ENCODE data around the gene ADAMTS13.

The ADAMTS13 gene

DNA sequence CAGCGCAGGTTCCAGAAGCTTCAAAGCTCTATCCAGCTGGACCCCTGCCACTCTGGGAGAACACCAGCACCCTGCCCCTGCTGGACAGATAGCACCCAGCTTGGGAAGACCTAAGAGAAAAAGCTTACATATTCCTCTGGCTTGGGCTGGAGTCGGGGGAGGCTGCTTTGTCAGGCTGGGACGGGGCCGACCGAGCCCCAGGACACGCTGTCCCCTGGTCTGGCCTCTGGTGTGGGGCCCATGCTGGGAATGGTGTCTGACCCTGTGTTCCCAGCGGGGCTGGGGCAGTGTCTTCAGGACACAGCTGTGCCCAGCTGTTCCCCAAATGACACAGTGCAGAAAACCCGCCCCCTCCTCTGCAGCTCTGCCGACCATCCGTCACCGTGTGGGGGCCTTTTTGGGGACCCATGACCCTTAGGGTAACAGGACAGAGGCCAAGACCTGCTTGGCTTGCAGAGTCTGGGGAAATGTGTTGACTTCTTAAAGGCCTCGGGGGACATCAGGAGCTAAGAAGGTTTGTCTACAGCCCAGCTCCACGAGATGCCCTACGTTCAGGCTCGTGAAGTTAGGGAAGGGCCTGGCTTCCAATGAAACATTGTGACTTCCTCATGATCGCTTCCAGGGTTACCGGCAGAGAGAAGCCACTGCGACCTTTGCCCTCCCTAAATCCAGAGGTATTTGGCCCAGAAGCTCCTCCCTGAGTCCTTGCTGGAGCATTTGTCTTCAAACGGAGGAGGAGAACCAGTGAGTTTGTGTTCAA, 77.1 kb downstream of the ADAMTS13 start:
- Histone ChIP-seq H3K27me3 (ENCODE audit: low read length) (no peaks in the 10 kb centered on the region), H3K4me2 (ENCODE audit: low read depth, low read length, poor library complexity, severe bottlenecking) (no peak overlapping the region), H3K36me3 (ENCODE audit: low read length) (no peaks in the 10 kb centered on the region), H3K79me2 (ENCODE audit: insufficient read depth, low read length) (no peaks in the 10 kb centered on the region), H2AFZ (ENCODE audit: low read depth, low read length, severe bottlenecking) (no peak overlapping the region), H3K9ac (ENCODE audit: low read length) (no peak overlapping the region), H3K9me2 (replicated peaks; ENCODE audit: insufficient read depth, low read length) (no peaks in the 10 kb centered on the region), H3F3A (ENCODE audit: insufficient read depth) (no peaks in the 10 kb centered on the region), H4K20me1 (ENCODE audit: low read depth, low read length) (no peaks in the 10 kb centered on the region), H3K4me3 (ENCODE audit: insufficient read depth, low read length, poor library complexity, severe bottlenecking) (no peak overlapping the region), H3K27ac (ENCODE audit: low read depth, low read length) (no peak overlapping the region), H3K9me3 (ENCODE audit: insufficient read depth, low read length) (peaks cover 11% of the 10 kb centered on the region; the same call in 1 of the 2 replicates)
- TF ChIP-seq, protein P1, sequence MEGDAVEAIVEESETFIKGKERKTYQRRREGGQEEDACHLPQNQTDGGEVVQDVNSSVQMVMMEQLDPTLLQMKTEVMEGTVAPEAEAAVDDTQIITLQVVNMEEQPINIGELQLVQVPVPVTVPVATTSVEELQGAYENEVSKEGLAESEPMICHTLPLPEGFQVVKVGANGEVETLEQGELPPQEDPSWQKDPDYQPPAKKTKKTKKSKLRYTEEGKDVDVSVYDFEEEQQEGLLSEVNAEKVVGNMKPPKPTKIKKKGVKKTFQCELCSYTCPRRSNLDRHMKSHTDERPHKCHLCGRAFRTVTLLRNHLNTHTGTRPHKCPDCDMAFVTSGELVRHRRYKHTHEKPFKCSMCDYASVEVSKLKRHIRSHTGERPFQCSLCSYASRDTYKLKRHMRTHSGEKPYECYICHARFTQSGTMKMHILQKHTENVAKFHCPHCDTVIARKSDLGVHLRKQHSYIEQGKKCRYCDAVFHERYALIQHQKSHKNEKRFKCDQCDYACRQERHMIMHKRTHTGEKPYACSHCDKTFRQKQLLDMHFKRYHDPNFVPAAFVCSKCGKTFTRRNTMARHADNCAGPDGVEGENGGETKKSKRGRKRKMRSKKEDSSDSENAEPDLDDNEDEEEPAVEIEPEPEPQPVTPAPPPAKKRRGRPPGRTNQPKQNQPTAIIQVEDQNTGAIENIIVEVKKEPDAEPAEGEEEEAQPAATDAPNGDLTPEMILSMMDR (IDR thresholded peaks at IDR 0.05; ENCODE audit: insufficient read depth, low read length, poor library complexity, severe bottlenecking) = no peak
- TF ChIP-seq EZH2phosphoT487 (conservative IDR thresholded peaks at IDR 0.05; ENCODE audit: low read length) = no peak

DNA sequence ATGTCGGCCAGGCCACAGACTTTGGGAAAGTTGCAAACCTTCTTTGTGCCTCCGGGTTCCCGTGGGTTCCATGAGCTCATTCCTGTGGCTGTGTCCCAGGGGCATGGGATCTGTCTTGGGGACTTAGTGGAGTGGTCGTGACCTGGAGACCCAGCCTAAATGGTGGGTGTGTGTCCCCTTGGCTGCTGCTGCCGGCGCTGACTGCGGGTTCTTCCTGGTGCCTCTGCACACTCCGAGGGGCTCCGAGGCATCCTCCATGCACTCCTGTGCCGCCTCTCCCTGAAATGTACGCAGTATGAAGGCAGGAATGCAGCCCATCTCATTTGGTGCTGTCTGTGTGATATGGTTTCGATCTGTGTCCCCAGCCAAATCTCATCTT, 77.7 kb downstream of the ADAMTS13 start:
- peaks cover 11% of the 10 kb centered on the region; the same call in 1 of the 2 replicates for H3K9me3 ChIP-seq (ENCODE audit: insufficient read depth, low read length)
- no peaks in the 10 kb centered on the region for H3K79me2 ChIP-seq (ENCODE audit: insufficient read depth, low read length)
- no peak overlapping the region for H3K9ac ChIP-seq (ENCODE audit: low read length)
- no peaks in the 10 kb centered on the region for H3K9me2 ChIP-seq (replicated peaks; ENCODE audit: insufficient read depth, low read length)
- H3K27ac ChIP-seq (ENCODE audit: low read depth, low read length) = no peak overlapping the region
- no peaks in the 10 kb centered on the region for H3K36me3 ChIP-seq (ENCODE audit: low read length)
- H3K27me3 ChIP-seq (ENCODE audit: low read length) = no peaks in the 10 kb centered on the region
- H2AFZ ChIP-seq (ENCODE audit: low read depth, low read length, severe bottlenecking) = no peak overlapping the region
- H3K4me3 ChIP-seq (ENCODE audit: insufficient read depth, low read length, poor library complexity, severe bottlenecking) = no peak overlapping the region
- no peak for TF ChIP-seq EZH2phosphoT487 (conservative IDR thresholded peaks at IDR 0.05; ENCODE audit: low read length)
- TF ChIP-seq, protein P1 (IDR thresholded peaks at IDR 0.05; ENCODE audit: insufficient read depth, low read length, poor library complexity, severe bottlenecking) = no peak
- H3K4me2 ChIP-seq (ENCODE audit: low read depth, low read length, poor library complexity, severe bottlenecking) = no peak overlapping the region
- no peaks in the 10 kb centered on the region for H4K20me1 ChIP-seq (ENCODE audit: low read depth, low read length)
- no peaks in the 10 kb centered on the region for H3F3A ChIP-seq (ENCODE audit: insufficient read depth)

GRCh38 chr9:133502112-133502511, 79.9 kb downstream of the ADAMTS13 start:
- H3K9me3 ChIP-seq (ENCODE audit: insufficient read depth, low read length) = peaks cover 11% of the 10 kb centered on the region; the same call in 1 of the 2 replicates
- TF ChIP-seq EZH2phosphoT487 (conservative IDR thresholded peaks at IDR 0.05; ENCODE audit: low read length) = no peak
- TF ChIP-seq, protein P1 (IDR thresholded peaks at IDR 0.05; ENCODE audit: insufficient read depth, low read length, poor library complexity, severe bottlenecking) = no peak

More at GRCh38 chr9:133502112-133502511, 79.9 kb downstream of the ADAMTS13 start:
- no peaks in the 10 kb centered on the region for H3K36me3 ChIP-seq (ENCODE audit: low read length)
- no peaks in the 10 kb centered on the region for H3F3A ChIP-seq (ENCODE audit: insufficient read depth)
- H2AFZ ChIP-seq (ENCODE audit: low read depth, low read length, severe bottlenecking) = no peak overlapping the region
- no peak overlapping the region for H3K27ac ChIP-seq (ENCODE audit: low read depth, low read length)
- no peak overlapping the region for H3K4me3 ChIP-seq (ENCODE audit: insufficient read depth, low read length, poor library complexity, severe bottlenecking)
- no peaks in the 10 kb centered on the region for H3K79me2 ChIP-seq (ENCODE audit: insufficient read depth, low read length)
- no peaks in the 10 kb centered on the region for H3K9me2 ChIP-seq (replicated peaks; ENCODE audit: insufficient read depth, low read length)
- H3K4me2 ChIP-seq (ENCODE audit: low read depth, low read length, poor library complexity, severe bottlenecking) = no peak overlapping the region
- H3K27me3 ChIP-seq (ENCODE audit: low read length) = no peaks in the 10 kb centered on the region
- no peaks in the 10 kb centered on the region for H4K20me1 ChIP-seq (ENCODE audit: low read depth, low read length)
- H3K9ac ChIP-seq (ENCODE audit: low read length) = no peak overlapping the region
